WTC11 (cell line): Measurements from ENCODE around the gene HTR6. TPM values are rescaled to one million over a fixed set of nuclear protein-coding genes. Genes with fewer than 3 reads are reported as not detected.

Experiments
- ATAC-seq: fragments of 200-7000 bp; cut with Tn5 transposase; 2 replicates; pipeline ENCODE4 v1.10.0; 2021; ENCODE audit warnings: mild to moderate bottlenecking, moderate library complexity
- CTCF ChIA-PET: fragments of 300-600 bp; sonication (Branson Sonifier 250); formaldehyde crosslinking; loops from one replicate; lab custom pipeline; 2021; ENCODE audit warnings: antibody characterized with exemption; lab: Charles Lee
- POLR2A ChIA-PET: fragments of 350-600 bp; sonication (Branson Sonifier 250); formaldehyde crosslinking; loops from one replicate; lab custom pipeline; 2021; ENCODE audit warnings: antibody characterized with exemption; lab: Charles Lee
- DNase-seq: peaks from one replicate; pipeline ENCODE4 v3.0.0; 2021; ENCODE audit warnings: low spot score
- H3K27ac Mint-ChIP-seq: 2 replicates; pipeline ENCODE4 v1.8.0; 2021; ENCODE audit warnings: mixed read lengths
- H3K27me3 Mint-ChIP-seq: 2 replicates; pipeline ENCODE4 v1.8.0; 2021; ENCODE audit warnings: low read depth, mild to moderate bottlenecking, moderate library complexity, mixed read lengths
- H3K36me3 Mint-ChIP-seq: 2 replicates; pipeline ENCODE4 v1.8.0; 2021; ENCODE audit warnings: mixed read lengths
- H3K4me1 Mint-ChIP-seq: 2 replicates; pipeline ENCODE4 v1.8.0; 2022; ENCODE audit warnings: mixed read lengths
- H3K4me3 Mint-ChIP-seq: 2 replicates; pipeline ENCODE4 v1.8.0; 2021; ENCODE audit warnings: mild to moderate bottlenecking, moderate library complexity, mixed read lengths
- H3K9me3 Mint-ChIP-seq: 2 replicates; pipeline ENCODE4 v1.8.0; 2021; ENCODE audit warnings: mixed read lengths
- ATF3 ChIP-seq: sonication (generic); formaldehyde crosslinking; conservative IDR thresholded peaks from 2 replicates; pipeline ENCODE4 v1.8.1; 2022; ENCODE audit warnings: mild to moderate bottlenecking, missing genetic modification reagents
- ELF4 ChIP-seq: sonication (generic); formaldehyde crosslinking; IDR thresholded peaks from 2 replicates; pipeline ENCODE4 v1.8.1; 2022; ENCODE audit warnings: low read depth, mild to moderate bottlenecking, moderate library complexity, missing genetic modification reagents
- EMX1 ChIP-seq: fragments of 250-450 bp; sonication (Bioruptor Pico); IDR thresholded peaks from 2 replicates; pipeline ENCODE4 v1.8.0; 2021; ENCODE audit warnings: mild to moderate bottlenecking
- FOXP1 ChIP-seq: sonication (generic); formaldehyde crosslinking; IDR thresholded peaks from 2 replicates; pipeline ENCODE4 v1.8.0; 2022; ENCODE audit warnings: missing genetic modification reagents, mild to moderate bottlenecking, moderate library complexity, borderline replicate concordance
- FOXP4 ChIP-seq: sonication (generic); formaldehyde crosslinking; IDR thresholded peaks from 2 replicates; pipeline ENCODE4 v1.8.0; 2022; ENCODE audit warnings: mild to moderate bottlenecking, missing genetic modification reagents
- IRF1 ChIP-seq: sonication (generic); formaldehyde crosslinking; IDR thresholded peaks from 2 replicates; pipeline ENCODE4 v1.8.0; 2023; ENCODE audit warnings: missing genetic modification reagents
- JUN ChIP-seq: sonication (generic); formaldehyde crosslinking; IDR thresholded peaks from 2 replicates; pipeline ENCODE4 v1.8.0; 2023; ENCODE audit warnings: mild to moderate bottlenecking, missing genetic modification reagents
- MAX ChIP-seq: sonication (generic); formaldehyde crosslinking; IDR thresholded peaks from 2 replicates; pipeline ENCODE4 v1.8.0; 2022; ENCODE audit warnings: mild to moderate bottlenecking, missing genetic modification reagents
- NFE2L1 ChIP-seq: sonication (generic); formaldehyde crosslinking; IDR thresholded peaks from 2 replicates; pipeline ENCODE4 v1.8.1; 2023; ENCODE audit warnings: missing genetic modification reagents
- NR1H2 ChIP-seq: sonication (generic); formaldehyde crosslinking; IDR thresholded peaks from 2 replicates; pipeline ENCODE4 v1.9.0; 2021; ENCODE audit warnings: mild to moderate bottlenecking, moderate library complexity, missing genetic modification reagents
- OVOL2 ChIP-seq: fragments of 250-450 bp; sonication (Bioruptor Pico); IDR thresholded peaks from 2 replicates; pipeline ENCODE4 v1.9.0; 2021; ENCODE audit warnings: mild to moderate bottlenecking, borderline replicate concordance
- RELA ChIP-seq: sonication (generic); formaldehyde crosslinking; IDR thresholded peaks from 2 replicates; pipeline ENCODE4 v1.8.1; 2022; ENCODE audit warnings: missing genetic modification reagents, mild to moderate bottlenecking, borderline replicate concordance
- STAT6 ChIP-seq: sonication (generic); formaldehyde crosslinking; conservative IDR thresholded peaks from 2 replicates; pipeline ENCODE4 v1.8.1; 2023; ENCODE audit warnings: mild to moderate bottlenecking, low read depth, missing genetic modification reagents, moderate library complexity
- TCF7 ChIP-seq: sonication (generic); formaldehyde crosslinking; IDR thresholded peaks from 2 replicates; pipeline ENCODE4 v1.8.0; 2022; ENCODE audit warnings: mild to moderate bottlenecking, low read depth, missing genetic modification reagents, moderate library complexity
- USF2 ChIP-seq: sonication (generic); formaldehyde crosslinking; IDR thresholded peaks from 2 replicates; pipeline ENCODE4 v1.8.1; 2023; ENCODE audit warnings: mild to moderate bottlenecking, missing genetic modification reagents, moderate library complexity
- ZNF219 ChIP-seq: sonication (generic); formaldehyde crosslinking; IDR thresholded peaks from 2 replicates; pipeline ENCODE4 v1.8.0; 2023; ENCODE audit warnings: missing genetic modification reagents, mild to moderate bottlenecking, borderline replicate concordance
- ZNF416 ChIP-seq: fragments of 250-450 bp; sonication (Bioruptor Pico); IDR thresholded peaks from 2 replicates; pipeline ENCODE4 v1.9.0; 2021; ENCODE audit warnings: mild to moderate bottlenecking, inconsistent platforms
- ZNF425 ChIP-seq: fragments of 250-450 bp; sonication (Bioruptor Pico); conservative IDR thresholded peaks from 2 replicates; pipeline ENCODE4 v1.9.0; 2021; ENCODE audit warnings: mild to moderate bottlenecking
- total RNA-seq: library from RNA; stranded (reverse); gene quantifications from 3 replicates; pipeline ENCODE4 v1.2.3, GENCODE V29; 2021

Gene HTR6
- total RNA-seq, 1 experiment from 2014 or later, result 0.90 TPM

- TF ChIP-seq IRF1 (CRISPR knock-in tag), result no peak
- TF ChIP-seq JUN (CRISPR knock-in tag), result no peak
Observed at GRCh38 chr1:19682257-19682656, 17.6 kb downstream of the HTR6 start (continued).

- H3K4me1 Mint-ChIP-seq, result peaks cover 16% of the 10 kb centered on the region
- CTCF ChIA-PET, result interaction anchor here (1.0 to 6.8 kb wide), 3 partner anchors 20 to 29 kb away, joined by 3 to 38 read pairs (median 9); no protein-coding TSS in a partner anchor
- DNase-seq (no peak), ATAC-seq (no peak)
- H3K27me3 Mint-ChIP-seq, result no peaks in the 10 kb centered on the region
- POLR2A ChIA-PET, result no interaction called here
- no peak overlapping the region for H3K4me3 Mint-ChIP-seq
- TF ChIP-seq OVOL2, result no peak
- TF ChIP-seq ATF3, result no peak
- no peak for TF ChIP-seq ZNF219 (CRISPR knock-in tag)
- no peak for TF ChIP-seq STAT6 (CRISPR knock-in tag)
- no peak for TF ChIP-seq FOXP1 (CRISPR knock-in tag)
- TF ChIP-seq MAX (CRISPR knock-in tag), result no peak
- TF ChIP-seq RELA (CRISPR knock-in tag), result no peak
- no peak for TF ChIP-seq USF2 (CRISPR knock-in tag)
- no peak for TF ChIP-seq IRF1 (CRISPR knock-in tag)
- TF ChIP-seq TCF7 (CRISPR knock-in tag), result no peak
- no peak for TF ChIP-seq ELF4
- TF ChIP-seq NR1H2 (CRISPR knock-in tag), result no peak
- TF ChIP-seq NFE2L1 (CRISPR knock-in tag), result no peak
- no peak for TF ChIP-seq ZNF416 (CRISPR knock-in tag)
- no peak for TF ChIP-seq EMX1
- TF ChIP-seq FOXP4 (CRISPR knock-in tag), result no peak
- no peak for TF ChIP-seq ZNF425 (CRISPR knock-in tag)
- H3K9me3 Mint-ChIP-seq, result peaks cover 5% of the 10 kb centered on the region; the same call in 1 of the 2 replicates
- H3K27ac Mint-ChIP-seq, result no peak overlapping the region
- H3K36me3 Mint-ChIP-seq, result no peaks in the 10 kb centered on the region
Observed at GRCh38 chr1:19682901-19683300, 18.2 kb downstream of the HTR6 start.
